HG02943 (cell line): ENCODE data around the gene HABP4.

Experiments
- ATAC-seq: cut with Tn5 transposase; IDR thresholded peaks from one replicate; pipeline ENCODE4 v1.9.1; 2021; ENCODE audit warnings: mild to moderate bottlenecking, low read depth, moderate library complexity; ENCODE audit not compliant: unreplicated experiment

Gene HABP4

DNA sequence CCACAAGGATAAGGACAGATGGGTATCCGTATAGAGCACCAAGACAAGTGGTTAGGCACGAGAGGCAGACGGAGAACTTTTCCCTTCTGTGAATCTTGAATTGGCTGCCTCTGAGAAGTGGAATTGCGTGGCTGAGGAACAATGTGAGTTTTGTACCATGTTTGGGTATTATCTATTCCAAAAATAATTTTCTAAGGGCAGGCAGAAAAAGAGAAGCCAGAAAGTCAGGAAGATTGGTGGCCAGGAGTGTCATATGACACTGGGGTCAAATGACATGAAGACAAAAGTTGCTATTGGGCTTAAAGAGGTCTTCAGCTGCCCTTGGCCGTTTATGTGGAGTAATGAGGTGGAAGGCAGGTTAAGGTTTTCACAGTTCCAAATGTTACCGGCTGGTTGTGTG, 14.5 kb downstream of the HABP4 start:
- no peak for ATAC-seq

GRCh38 chr9:96467784-96468183, 17.8 kb downstream of the HABP4 start:
- no peak for ATAC-seq

- ATAC-seq = no peak
Measured at GRCh38 chr9:96476013-96476412, 26.0 kb downstream of the HABP4 start.

DNA sequence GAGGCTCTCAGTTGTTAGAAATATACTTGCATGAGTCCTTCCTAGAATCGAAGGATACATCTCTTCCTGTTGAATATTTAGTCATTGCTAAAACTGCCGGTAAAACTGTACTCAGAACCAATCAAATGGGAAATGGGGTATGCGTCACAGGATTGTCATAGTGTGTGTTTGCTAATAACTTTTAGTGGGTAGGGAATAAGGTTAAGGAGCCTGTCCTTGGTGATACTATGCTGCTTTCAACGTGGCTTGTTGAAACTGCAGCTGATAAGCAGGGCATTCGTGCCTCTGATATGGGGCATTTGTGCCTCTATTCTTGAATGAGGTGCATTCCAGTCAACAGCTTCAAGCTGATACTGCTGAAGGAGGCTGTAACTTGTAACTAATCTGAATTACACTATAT, 26.6 kb downstream of the HABP4 start:
- no peak for ATAC-seq

GRCh38 chr9:96478829-96479371, 28.9 kb downstream of the HABP4 start:
- ATAC-seq = peak; percentile 55

GRCh38 chr9:96480736-96481135, 30.8 kb downstream of the HABP4 start:
- no peak for ATAC-seq

DNA sequence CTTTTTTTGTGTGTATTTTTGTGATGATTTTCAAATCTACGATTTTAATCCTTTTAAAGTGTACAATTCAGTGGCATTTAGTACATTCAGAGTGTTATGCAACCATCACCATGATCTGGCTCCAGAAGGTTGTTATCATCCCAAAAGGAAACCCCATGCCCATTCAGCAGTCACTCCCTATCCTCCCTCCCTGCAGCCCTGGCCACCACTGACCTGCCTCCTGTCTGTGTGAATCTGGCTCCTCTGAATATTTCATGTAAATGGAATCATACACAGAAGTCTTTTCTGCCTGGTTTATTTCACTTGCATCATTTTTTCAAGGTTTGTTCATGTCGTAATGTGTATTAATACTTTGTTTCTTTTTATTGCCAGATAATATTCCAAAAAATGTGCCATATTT, 32.5 kb downstream of the HABP4 start:
- ATAC-seq = no peak

GRCh38 chr9:96483197-96483596, 33.2 kb downstream of the HABP4 start:
- ATAC-seq = no peak

DNA sequence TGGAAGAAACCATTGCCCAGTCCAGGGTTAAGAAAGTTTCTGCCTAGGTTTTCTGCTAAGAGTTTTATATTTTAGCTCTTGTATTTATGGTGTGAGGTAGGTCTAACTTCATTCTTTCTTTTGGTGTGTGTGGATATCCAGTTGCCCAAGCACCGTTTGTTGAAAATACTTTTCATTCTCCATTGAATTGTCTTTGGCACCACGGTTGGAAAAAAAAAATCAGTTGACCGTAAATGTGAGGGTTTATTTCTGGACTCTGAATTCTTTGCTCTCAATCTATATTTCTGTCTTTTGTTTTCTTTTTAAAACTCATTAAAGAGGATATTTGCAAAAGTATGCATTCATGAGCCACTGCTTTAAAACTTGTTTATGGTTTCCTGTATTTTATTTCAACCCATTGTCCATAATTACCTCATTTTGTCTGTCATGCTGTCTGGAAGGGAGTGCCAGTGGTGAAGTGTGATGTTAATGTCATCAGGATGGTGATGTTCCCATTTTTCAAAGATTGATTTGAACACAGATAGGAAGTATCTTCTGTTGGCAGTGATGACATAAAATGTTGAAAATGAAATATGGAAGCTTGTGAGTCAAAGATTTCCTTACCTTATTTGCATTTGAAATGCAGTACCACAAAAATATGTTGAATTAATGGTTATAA, 33.9 kb downstream of the HABP4 start:
- ATAC-seq = no peak

DNA sequence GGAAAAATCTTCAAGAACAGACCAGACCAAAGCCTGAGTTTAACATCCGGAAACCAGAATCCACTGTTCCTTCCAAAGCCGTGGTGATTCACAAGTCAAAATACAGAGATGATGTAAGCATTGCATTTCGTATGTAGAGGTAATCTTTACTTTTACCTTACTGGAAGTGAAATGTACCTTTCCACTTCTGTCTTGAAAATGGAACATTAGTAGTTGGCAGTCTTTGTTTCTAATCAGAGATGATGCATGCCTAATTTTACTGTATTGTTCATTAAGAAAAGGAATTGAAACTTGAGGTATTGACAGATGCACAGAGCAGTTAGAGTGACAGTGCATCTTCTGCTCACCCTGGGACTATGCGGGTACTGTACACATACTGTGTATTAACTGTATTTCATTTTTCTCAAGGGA, 34.6 kb downstream of the HABP4 start:
- peak; percentile 89 for ATAC-seq

DNA sequence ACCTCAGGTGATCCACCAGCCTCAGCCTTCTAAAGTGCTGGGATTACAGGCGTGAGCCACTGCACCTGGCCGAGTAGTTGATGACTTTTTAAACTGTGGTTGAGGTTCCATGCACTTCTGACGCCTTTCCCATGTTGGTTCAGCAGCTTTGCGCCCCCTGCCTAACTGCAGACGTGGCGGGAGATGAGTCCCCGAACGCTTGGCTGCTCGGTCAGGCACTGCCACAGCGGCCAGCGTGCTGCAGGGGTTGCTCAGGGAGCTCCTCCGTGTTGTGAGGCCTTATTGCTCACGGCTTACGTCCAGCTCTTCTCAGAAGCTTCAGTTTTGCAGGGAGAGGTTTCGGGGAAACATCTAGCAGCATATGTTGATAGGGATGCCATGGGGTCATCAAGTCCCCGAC, 35.3 kb downstream of the HABP4 start:
- ATAC-seq = no peak

- ATAC-seq = no peak
Measured at GRCh38 chr9:96486386-96487028, 36.5 kb downstream of the HABP4 start.

GRCh38 chr9:96487029-96487396, 37.0 kb downstream of the HABP4 start:
- no peak for ATAC-seq

GRCh38 chr9:96487949-96488348, 38.0 kb downstream of the HABP4 start:
- no peak for ATAC-seq

- no peak for ATAC-seq
Measured at GRCh38 chr9:96489482-96489979, 39.6 kb downstream of the HABP4 start.

- ATAC-seq = no peak
Measured at GRCh38 chr9:96490534-96491078, 40.6 kb downstream of the HABP4 start.

DNA sequence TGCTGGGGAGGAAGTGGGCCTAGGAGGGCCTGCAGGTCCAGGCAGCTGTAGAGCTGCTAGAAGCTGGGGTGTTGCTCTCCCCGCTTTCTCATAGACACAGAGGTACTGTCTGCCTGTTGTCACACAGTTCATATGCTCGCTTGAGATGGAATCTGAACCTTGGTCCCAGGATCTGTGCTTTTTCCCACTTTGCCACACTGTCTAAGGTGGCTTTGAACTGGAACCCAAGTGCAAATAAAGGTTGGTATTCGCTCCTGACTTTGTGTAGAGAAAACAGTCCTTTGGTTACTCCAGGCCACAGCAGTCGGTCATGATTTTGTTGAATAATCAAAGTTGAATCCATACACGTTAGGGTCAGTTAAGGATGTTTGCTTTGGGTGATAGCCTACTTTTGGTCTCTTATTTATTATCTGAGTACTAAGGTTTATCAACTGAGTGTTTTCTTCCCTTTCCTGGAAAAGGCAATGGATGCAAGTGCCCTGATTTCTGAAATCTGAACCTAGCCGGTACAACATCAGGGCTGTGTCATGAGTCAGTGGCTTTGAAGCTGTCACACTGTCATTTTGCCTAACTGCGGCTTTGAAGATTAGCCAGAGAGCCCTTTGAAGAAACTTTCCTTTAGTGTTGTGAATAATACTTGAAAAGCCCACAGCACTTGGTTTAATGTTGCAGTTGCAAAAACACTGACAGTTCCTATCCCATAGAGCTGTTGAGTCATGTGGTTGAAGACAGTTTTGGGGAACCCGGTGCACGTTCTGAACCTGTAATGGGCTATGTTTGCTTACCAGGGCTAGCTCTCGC, 41.3 kb downstream of the HABP4 start:
- no peak for ATAC-seq

DNA sequence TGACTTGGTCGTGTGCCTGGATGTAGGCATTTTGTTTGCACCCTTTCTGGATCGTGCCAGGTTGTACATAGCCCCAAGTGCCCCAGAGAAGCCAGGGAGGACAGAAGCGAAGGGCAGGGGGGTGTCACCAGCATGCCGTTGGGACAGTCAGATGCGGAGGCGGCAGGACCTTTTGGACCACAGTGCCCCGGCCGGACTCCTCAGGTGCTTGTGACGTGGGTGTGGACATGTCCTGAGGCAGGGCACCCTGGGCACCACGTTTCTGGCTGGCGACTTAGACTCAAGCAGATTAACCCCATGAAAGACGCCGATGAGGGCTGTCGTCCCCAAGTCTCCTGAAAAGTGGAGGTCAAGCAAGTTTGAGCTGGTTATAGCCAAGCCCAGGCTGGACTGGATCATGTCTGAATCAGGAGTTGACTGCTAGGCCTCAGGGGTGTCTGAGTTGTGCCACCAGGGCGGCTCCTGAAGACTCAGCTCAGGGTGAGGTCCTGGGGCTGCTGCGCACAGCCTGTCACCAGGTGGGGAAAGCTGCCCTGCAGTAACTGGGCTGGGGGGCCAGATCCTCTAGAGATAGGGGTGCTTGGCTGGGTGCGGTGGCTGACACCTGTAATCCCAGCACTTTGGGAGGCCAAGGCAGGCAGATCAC, 42.0 kb downstream of the HABP4 start:
- ATAC-seq = no peak

DNA sequence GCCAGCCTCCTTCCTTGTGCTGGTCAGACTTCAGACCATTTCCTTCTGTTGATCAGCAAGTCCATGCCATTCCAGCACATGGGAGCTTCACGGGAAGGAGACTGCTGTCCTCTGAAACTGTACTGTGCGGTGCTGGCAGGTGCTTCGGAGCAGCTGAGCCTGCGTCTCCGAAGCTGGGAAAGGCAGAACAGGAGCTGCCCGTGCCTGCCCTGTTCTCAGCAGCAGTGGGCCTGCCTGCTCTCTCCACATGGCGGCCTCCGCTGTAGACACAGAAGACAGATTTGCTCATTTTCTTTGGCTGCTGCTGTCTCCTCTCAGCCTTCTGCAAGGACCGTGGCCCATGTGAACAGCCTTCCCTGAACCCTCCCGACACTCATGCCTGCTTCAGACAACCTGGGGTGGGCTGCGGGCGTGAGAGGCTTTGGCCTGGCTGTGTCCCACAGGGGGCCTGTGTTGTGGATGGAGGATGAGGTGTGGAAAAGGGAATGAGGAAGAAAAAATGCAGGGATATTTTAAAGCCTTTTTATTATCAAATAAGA, 43.1 kb downstream of the HABP4 start:
- ATAC-seq = no peak

DNA sequence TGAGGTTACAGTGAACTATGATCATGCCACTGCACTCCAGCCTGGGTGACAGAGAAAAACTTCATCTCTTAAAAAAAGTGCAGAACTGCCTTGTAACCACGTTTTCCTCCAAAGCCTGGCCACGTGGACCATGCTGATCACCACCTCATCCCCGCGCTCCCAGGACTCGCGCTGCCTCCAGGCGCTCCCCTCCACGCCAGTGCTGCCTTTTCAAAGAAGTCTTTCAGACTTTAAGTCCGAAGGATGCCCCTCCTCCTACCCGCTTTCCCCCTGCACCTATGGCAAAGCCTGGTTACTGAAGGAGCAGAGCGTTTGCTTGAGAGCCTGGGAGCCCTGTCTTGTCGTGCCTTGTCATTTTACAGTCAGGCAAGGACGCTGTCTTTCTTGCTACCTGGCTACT, 43.8 kb downstream of the HABP4 start:
- ATAC-seq = no peak
